Midbrain (tissue), 1 donor: Measurements from ENCODE around the gene RBFOX2.
"Not testable (repeated sequence)": the region's sequence is repeated elsewhere in the genome, so short reads cannot be mapped to it uniquely, and the experiment has no call there.

Experiments used
- DNase-seq: peaks from one replicate; lab custom pipeline; 2025; lab: John Stamatoyannopoulos, UW

The RBFOX2 gene

GRCh38 chr22:36028646-36029405 is at the start of gene RBFOX2:
Gene RBFOX2, minus strand, starts transcription at chr22:36028824. Its CDS starts 399 bp downstream, at chr22:36028425.
- peak; percentile 94 for DNase-seq

GRCh38 chr22:36077271-36077670 is 48.6 kb upstream of the RBFOX2 start:
- peak; percentile 24 for DNase-seq

- no peak for DNase-seq
These were observed 47.1 kb upstream of the RBFOX2 start for GRCh38 chr22:36075724-36076123.

GRCh38 chr22:36075230-36075629 is 46.6 kb upstream of the RBFOX2 start:
- no peak for DNase-seq

GRCh38 chr22:36073476-36073875 is 44.9 kb upstream of the RBFOX2 start:
- no peak for DNase-seq

GRCh38 chr22:36070645-36071044 is 42.0 kb upstream of the RBFOX2 start:
- not testable (repeated sequence) for DNase-seq

- DNase-seq, result no peak
These were observed 40.7 kb upstream of the RBFOX2 start for GRCh38 chr22:36069368-36069767.

- no peak for DNase-seq
These were observed 40.2 kb upstream of the RBFOX2 start for GRCh38 chr22:36068776-36069344.

- no peak for DNase-seq
These were observed 38.6 kb upstream of the RBFOX2 start for GRCh38 chr22:36067235-36067558.

GRCh38 chr22:36065775-36066544 is 37.3 kb upstream of the RBFOX2 start:
- peak; percentile 90 for DNase-seq

GRCh38 chr22:36065462-36065774 is 36.8 kb upstream of the RBFOX2 start:
- DNase-seq, result no peak

GRCh38 chr22:36064358-36064757 is 35.7 kb upstream of the RBFOX2 start:
- no peak for DNase-seq

- no peak for DNase-seq
These were observed 28.4 kb upstream of the RBFOX2 start for GRCh38 chr22:36056980-36057379.

- DNase-seq, result no peak
These were observed 27.0 kb upstream of the RBFOX2 start for GRCh38 chr22:36055376-36056295.

- not testable (repeated sequence) for DNase-seq
These were observed 25.8 kb upstream of the RBFOX2 start for GRCh38 chr22:36054446-36054845.

- DNase-seq, result no peak
These were observed 24.9 kb upstream of the RBFOX2 start for GRCh38 chr22:36053242-36054147.

GRCh38 chr22:36052505-36052941 is 23.9 kb upstream of the RBFOX2 start:
- DNase-seq, result no peak

- no peak for DNase-seq
These were observed 21.0 kb upstream of the RBFOX2 start for GRCh38 chr22:36049678-36049997.

GRCh38 chr22:36048911-36049677 is 20.5 kb upstream of the RBFOX2 start:
- DNase-seq, result no peak

- DNase-seq, result not testable (repeated sequence)
These were observed 15.9 kb upstream of the RBFOX2 start for GRCh38 chr22:36044517-36044916.
